Vagina (tissue), 2 donors: ENCODE data around the gene SON.

Experiments used
- CTCF ChIP-seq, 3 experiments: fragments of 450-650 bp in 2 of 3; fragments of 200-600 bp in 1 of 3; sonication (generic) in 1 of 3; IDR thresholded peaks; one replicate each; pipeline ENCODE4 v1.5.1; 2017 to 2019; ENCODE audit warnings: antibody characterized with exemption in 3 of 3, mild to moderate bottlenecking in 2 of 3, moderate library complexity in 2 of 3
- POLR2AphosphoS5 ChIP-seq, 2 donors: sonication (generic); formaldehyde crosslinking; IDR thresholded peaks; one replicate each; pipeline ENCODE4 v1.9.0; 2017; ENCODE audit warnings: antibody characterized with exemption in 2 of 2, mild to moderate bottlenecking in 2 of 2, low read depth in 1 of 2; ENCODE audit not compliant: insufficient read depth in 1 of 2

- TF ChIP-seq CTCF (IDR thresholded peaks at IDR 0.05) = no peak
- no peak for TF ChIP-seq POLR2AphosphoS5 (IDR thresholded peaks at IDR 0.05; ENCODE audit: insufficient read depth in 1 of 2, low read depth in 1 of 2)
Measured at GRCh38 chr21:33552093-33552998, 9.5 kb downstream of the SON start.
